GM12875 (cell line): Measurements from ENCODE around the gene TMEM100.

Experiments
- H3K4me3 ChIP-seq: one replicate; pipeline ENCODE4 v1.5.1; 2011; ENCODE audit warnings: low read depth, low read length, control low read depth
- CTCF ChIP-seq: IDR thresholded peaks from 2 replicates; pipeline ENCODE4 v1.5.1; 2011; ENCODE audit warnings: low read depth, mild to moderate bottlenecking, control low read depth, inconsistent platforms, low read length, moderate library complexity, borderline replicate concordance; ENCODE audit not compliant: insufficient read depth

The TMEM100 gene, protein sequence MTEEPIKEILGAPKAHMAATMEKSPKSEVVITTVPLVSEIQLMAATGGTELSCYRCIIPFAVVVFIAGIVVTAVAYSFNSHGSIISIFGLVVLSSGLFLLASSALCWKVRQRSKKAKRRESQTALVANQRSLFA

GRCh38 chr17:55722742-55723487 lies at the start of gene TMEM100:
TMEM100 (minus strand) TSS chr17:55722864; CDS start chr17:55721070, 1,794 bp downstream.
- no peak within 1 kb of the TSS for H3K4me3 ChIP-seq
- TF ChIP-seq CTCF, result no peak

GRCh38 chr17:55772086-55772485 lies 49.4 kb upstream of the TMEM100 start:
- TF ChIP-seq CTCF, result no peak
- no peak overlapping the region for H3K4me3 ChIP-seq

DNA sequence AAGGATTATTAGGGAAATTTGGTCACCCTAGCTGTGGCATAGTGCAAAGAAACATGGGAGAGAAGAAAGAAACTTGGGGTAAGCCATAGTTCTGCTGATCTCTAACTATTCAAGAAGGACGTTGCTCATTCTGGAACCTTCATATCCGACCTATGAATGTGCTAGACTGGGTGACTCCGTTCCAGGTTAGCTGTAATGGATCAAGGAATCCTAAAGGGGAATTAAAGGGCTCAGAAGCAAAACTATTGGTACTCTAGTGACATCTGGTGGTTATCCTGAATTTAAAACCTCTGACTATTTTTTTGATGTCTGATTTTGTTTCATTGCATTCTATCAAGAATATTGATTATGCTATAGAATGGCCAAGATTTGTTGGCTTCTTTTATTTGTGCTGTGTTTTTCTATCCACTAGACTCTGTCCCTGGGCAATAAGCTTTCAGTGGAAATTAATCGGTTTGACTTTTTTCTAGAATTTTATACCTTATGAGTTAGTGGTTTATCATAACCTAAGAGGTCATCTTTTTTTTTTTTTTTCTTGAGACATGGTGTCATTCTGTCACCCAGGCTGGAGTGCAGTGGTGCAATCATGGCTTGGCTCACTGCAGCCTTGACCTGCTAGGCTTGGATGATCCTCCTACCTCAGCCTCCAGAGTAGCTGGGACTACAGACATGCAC lies 47.7 kb upstream of the TMEM100 start:
- TF ChIP-seq CTCF, result 0 out of 2 replicates have a peak, but pooled peaks have one; percentile 7
- H3K4me3 ChIP-seq, result no peak overlapping the region

- no peak for TF ChIP-seq CTCF
- no peak overlapping the region for H3K4me3 ChIP-seq
Measured at GRCh38 chr17:55769625-55770000, 46.9 kb upstream of the TMEM100 start.

DNA sequence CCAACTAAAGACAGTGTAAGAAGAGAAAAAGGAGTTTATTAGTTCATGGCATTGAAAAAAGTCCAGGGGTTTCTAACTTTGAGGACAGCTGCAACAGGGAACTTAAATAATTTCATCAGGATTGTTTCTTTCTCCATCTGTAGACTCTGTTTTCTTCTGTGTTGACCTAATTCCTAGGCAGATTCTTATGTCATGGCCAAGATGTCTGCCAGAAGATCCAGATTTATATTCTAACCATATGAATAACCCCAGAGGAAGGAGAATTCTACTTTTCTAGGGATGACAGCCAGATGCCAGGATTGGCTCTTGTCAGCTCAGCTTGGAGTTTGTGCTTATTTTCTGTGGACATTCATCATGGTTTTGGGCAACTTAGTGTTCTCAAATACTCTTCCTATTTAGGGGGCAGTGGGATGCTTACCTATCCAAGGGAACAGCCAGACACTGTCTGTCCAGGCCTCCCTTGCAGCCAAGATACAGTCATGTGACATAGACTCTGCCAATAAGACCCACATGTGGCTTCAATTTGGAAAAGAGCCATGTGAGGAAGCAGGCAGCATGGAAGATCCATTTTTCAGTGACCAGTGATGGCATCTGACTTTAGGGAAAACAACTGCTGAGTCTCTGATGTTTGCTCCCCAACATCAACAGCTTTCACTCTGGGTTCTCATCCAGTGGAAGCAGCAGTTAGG lies 46.4 kb upstream of the TMEM100 start:
- H3K4me3 ChIP-seq, result no peak overlapping the region
- no peak for TF ChIP-seq CTCF

- TF ChIP-seq CTCF, result no peak
- no peak overlapping the region for H3K4me3 ChIP-seq
Measured at GRCh38 chr17:55765472-55765871, 42.8 kb upstream of the TMEM100 start.
